CD4-positive, alpha-beta T cell treated with Interleukin-12 subunit alpha and Interleukin-12 subunit beta, for 1 hour (primary cell): Measurements from ENCODE around the gene IFI27L1.
"Not testable (repeated sequence)": the region's sequence is repeated elsewhere in the genome, so short reads cannot be mapped to it uniquely, and the experiment has no call there.

ENCODE experiments used
- DNase-seq: peaks from one replicate; pipeline ENCODE4 v3.0.0-alpha.2; 2020

IFI27L1 gene

GRCh38 chr14:94048691-94049624 is 32.2 kb upstream of the IFI27L1 start:
- no peak for DNase-seq

- no peak for DNase-seq
Measured at GRCh38 chr14:94049625-94050023, 31.5 kb upstream of the IFI27L1 start.

- no peak for DNase-seq
Measured at GRCh38 chr14:94050231-94050880, 30.8 kb upstream of the IFI27L1 start.

- no peak for DNase-seq
Measured at GRCh38 chr14:94051115-94051514, 30.0 kb upstream of the IFI27L1 start.

DNA sequence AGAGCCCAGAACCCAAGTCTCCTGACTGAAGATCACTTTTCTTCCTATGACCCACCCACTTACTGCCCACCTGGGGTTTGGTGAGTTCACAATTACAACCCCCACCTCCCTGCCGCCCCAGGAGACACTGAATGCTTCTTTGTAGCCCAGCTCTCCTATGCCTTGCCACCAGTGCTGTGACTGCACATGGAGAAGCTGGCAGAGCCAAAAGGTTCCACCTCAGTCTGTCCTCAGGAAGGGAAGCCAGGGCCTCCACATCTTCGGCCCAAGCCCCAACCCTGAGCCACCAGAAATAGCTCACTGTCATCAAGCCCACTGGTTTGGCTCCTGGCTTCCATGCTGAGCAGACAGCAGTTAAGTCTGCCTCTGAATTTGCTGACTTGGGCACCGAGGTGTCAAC is 29.3 kb upstream of the IFI27L1 start:
- no peak for DNase-seq

GRCh38 chr14:94052199-94052598 is 28.9 kb upstream of the IFI27L1 start:
- no peak for DNase-seq

- no peak for DNase-seq
Measured at GRCh38 chr14:94052662-94053061, 28.4 kb upstream of the IFI27L1 start.

GRCh38 chr14:94054401-94054800 is 26.7 kb upstream of the IFI27L1 start:
- DNase-seq: no peak

GRCh38 chr14:94054936-94055335 is 26.2 kb upstream of the IFI27L1 start:
- no peak for DNase-seq

DNA sequence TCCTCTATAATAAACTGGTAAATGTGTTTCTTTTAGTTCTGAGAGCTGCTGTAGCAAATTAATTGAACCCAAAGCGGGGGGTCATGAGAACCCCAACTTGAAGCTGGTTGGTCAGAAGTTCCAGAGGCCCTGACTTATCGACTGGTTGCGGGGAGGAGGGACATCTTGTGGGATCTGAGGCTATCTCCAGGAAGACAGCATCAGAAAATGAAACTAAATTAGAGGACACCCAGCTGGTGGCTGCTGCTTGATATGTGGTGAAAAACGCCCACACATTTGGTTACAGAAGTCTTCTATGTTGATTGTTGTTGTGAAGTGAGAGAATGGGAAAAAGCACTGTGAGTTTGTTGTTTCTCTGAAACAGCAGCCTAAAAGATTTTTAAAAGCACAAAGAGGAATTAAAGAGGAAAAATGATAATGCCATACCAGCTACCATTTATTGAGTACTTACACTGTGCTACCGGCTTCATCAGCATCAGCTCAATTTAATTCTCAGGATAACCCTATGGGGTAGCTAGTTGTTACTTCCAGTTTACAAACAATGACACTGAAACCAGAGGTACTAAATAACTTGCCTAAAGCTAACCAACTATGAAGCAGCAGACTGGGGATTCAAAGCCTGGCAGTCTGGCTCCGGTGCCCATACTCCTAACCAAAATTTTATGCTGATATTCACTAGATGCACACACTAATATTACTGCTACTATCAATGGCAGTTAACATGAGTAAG is 24.4 kb upstream of the IFI27L1 start:
- DNase-seq: peak; percentile 39

GRCh38 chr14:94058128-94058673 is 22.9 kb upstream of the IFI27L1 start:
- no peak for DNase-seq

- no peak for DNase-seq
Measured at GRCh38 chr14:94058674-94059138, 22.4 kb upstream of the IFI27L1 start.

DNA sequence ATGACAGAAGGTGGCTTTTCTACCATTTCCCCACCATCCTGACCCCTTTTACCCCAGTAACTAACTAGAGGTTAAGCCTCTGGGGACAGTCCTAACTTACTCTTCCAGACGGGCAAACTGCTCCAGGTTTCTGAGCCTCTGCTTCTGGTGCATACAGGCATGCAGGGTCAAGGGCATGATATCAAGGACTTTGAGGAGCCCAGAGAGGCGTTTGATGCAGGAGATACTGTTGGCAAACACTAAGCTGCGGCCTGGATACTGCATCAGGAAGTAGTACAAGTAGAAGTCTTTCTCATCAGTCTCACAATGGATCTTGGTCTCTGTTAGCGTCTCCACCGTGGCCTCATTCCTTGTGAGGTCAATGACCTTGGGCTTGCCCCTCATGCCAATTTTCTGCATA is 21.1 kb upstream of the IFI27L1 start:
- DNase-seq: no peak

- DNase-seq: no peak
Measured at GRCh38 chr14:94062344-94062940, 18.7 kb upstream of the IFI27L1 start.

DNA sequence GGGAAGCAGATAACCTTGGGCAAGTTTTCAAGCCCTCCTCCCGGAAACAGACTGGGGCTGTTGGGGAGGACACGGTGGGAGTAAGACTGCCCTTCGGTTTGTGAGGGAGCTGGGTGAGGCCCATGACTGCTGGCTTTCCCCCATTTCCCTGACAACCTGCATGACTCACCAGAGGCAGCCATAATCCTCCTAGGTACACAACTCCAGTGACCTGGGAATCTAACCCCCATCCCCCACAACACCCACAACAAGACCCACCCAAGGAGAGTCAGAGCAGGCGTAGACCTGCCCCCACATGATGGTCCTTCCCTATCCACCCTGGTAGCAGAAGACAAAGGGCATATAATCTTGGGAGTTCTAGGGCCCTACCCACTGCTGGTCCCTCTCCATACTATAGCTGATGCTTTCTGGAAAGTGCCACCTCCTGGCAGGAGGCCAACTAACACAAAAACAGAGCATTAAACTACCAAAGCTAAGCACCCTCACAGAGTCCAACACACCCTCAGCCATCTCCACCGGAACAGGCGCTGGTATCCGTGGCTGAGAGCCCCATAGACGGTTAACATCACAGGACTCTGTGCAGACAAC is 14.9 kb upstream of the IFI27L1 start:
- DNase-seq: no peak

- DNase-seq: not testable (repeated sequence)
Measured at GRCh38 chr14:94072076-94072475, 9.0 kb upstream of the IFI27L1 start.

GRCh38 chr14:94074534-94074933 is 6.6 kb upstream of the IFI27L1 start:
- DNase-seq: no peak

DNA sequence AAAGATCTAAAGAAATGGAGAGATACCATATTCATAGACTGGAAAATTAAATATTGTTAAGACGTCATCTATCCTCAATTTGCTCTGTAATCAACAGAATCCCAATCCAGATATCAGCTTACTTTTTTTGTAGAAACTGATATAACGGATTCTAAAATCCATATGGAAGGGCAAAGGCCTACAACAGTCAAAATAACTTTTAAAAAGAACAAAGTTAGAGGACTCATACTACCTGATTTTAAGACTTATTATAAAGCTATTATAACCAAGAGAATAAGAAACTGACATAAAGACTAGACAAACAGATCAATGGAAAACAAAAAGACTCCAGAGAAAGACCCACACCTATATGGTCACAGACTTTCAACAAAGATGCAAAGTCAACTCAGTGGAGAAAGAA is 6.1 kb upstream of the IFI27L1 start:
- no peak for DNase-seq

DNA sequence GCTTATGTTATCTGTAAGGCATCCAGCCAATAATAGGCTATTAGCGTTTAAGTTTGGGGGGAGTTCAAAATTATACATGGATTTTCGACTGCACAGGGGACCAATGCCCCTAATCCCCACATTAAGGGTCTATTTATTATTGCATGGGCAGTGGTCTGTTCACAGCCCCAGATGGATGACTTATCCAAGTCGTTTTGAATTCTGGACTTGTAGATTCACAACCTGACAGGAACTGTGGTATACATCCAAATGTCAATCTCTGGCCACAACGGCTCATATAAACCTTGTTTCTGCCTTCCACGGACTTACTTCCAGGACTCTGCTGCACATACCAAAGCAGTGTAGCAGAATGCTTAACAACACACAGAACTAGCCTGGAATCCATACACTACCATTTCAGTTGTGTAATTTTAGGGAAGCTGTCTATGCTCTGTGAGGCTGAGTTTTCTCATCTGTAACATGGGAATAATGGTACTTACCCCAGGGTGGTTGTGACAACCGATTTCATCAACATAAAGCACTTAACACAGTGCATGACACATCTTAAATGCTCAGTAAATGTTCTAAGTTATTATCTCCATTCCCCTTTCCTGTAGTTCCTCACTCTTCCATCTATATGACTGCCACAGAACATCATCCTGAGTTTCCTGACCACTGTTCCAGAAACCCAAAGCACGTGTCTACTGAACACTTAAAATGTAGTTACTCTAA is 3.8 kb upstream of the IFI27L1 start:
- DNase-seq: no peak

GRCh38 chr14:94077823-94078222 is 3.3 kb upstream of the IFI27L1 start:
- DNase-seq: no peak

- DNase-seq: peak; percentile 24
Measured at GRCh38 chr14:94079891-94080620, 1.1 kb upstream of the IFI27L1 start.
